GM12891 (cell line): ENCODE results near the gene TMC1.

Experiments
- PAX5 ChIP-seq: IDR thresholded peaks from 2 replicates; pipeline ENCODE4 v1.6.1; 2011; ENCODE audit warnings: low read length, moderate library complexity, mild to moderate bottlenecking; ENCODE audit not compliant: insufficient read depth, severe bottlenecking
- POLR2A ChIP-seq: IDR thresholded peaks from 2 replicates; pipeline ENCODE4 v1.6.1; 2011; ENCODE audit warnings: low read depth, low read length, control low read depth
- POLR2AphosphoS5 ChIP-seq: IDR thresholded peaks from 2 replicates; pipeline ENCODE4 v1.6.1; 2011; ENCODE audit warnings: low read depth, low read length, control low read depth
- TAF1 ChIP-seq: IDR thresholded peaks from 2 replicates; pipeline ENCODE4 v1.6.1; 2011; ENCODE audit warnings: low read depth, low read length, control low read depth

DNA sequence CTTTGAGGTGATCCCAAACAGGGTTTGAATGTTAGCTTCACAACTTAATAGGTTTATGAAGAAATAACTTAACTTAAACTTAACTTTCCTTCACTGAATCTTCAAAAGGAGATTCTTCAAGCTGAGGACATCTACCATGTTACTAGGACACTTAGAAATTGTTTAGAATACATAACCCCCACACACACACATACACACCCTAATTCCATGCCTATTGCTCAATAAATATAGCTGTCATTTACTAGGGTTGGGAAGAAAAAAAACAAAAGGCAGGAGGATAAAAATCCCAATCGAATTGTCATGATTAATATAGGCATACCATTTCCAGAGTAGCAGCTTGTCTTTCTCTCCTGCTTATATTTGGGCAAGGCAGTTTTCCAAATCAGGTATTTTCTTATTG lies 363.1 kb downstream of the TMC1 start:
- no peak for TF ChIP-seq TAF1
- TF ChIP-seq POLR2AphosphoS5, result no peak
- TF ChIP-seq POLR2A, result no peak
- no peak for TF ChIP-seq PAX5
